ENCODE measurements around the gene SPECC1.

The SPECC1 gene

GRCh38 chr17:20077978-20078685 is 69.0 kb downstream of the SPECC1 start:
- Histone ChIP-seq H3F3A (ENCODE audit: insufficient read depth, low read length) (no peaks in the 10 kb centered on the region), H2AFZ (ENCODE audit: low read length) (no peak overlapping the region), H3K79me2 (ENCODE audit: insufficient read depth, low read length) (no peaks in the 10 kb centered on the region), H3K4me2 (ENCODE audit: low read length) (no peak overlapping the region), H3K4me1 (ENCODE audit: insufficient read depth, low read length, severe bottlenecking) (no peaks in the 10 kb centered on the region), H4K20me1 (ENCODE audit: insufficient read depth, low read length) (no peaks in the 10 kb centered on the region), H3K36me3 (ENCODE audit: insufficient read depth, low read length) (no peaks in the 10 kb centered on the region), H3K9me2 (ENCODE audit: low read depth, low read length) (no peaks in the 10 kb centered on the region), H3K27me3 (ENCODE audit: insufficient read depth, low read length) (no peaks in the 10 kb centered on the region), H3K9ac (ENCODE audit: low read length) (no peak overlapping the region), H3K9me3 (ENCODE audit: low read length) (no peaks in the 10 kb centered on the region), H3K4me3 (ENCODE audit: low read depth, low read length, poor library complexity, severe bottlenecking) (no peak overlapping the region), H3K27ac (ENCODE audit: low read depth, low read length, poor library complexity, severe bottlenecking) (no peak overlapping the region)
- no peak for TF ChIP-seq CTCF (IDR thresholded peaks at IDR 0.05; ENCODE audit: low read length)
- no peak for TF ChIP-seq EZH2 (IDR thresholded peaks at IDR 0.05; ENCODE audit: borderline replicate concordance, low read length)

GRCh38 chr17:20080513-20080912 is 71.4 kb downstream of the SPECC1 start:
- Histone ChIP-seq H3F3A (ENCODE audit: insufficient read depth, low read length) (no peaks in the 10 kb centered on the region), H3K27me3 (ENCODE audit: insufficient read depth, low read length) (no peaks in the 10 kb centered on the region)

GRCh38 chr17:20083156-20083859 is 74.1 kb downstream of the SPECC1 start:
- Histone ChIP-seq H3K4me2 (ENCODE audit: low read length) (no peak overlapping the region), H4K20me1 (ENCODE audit: insufficient read depth, low read length) (no peaks in the 10 kb centered on the region), H2AFZ (ENCODE audit: low read length) (no peak overlapping the region), H3K27ac (ENCODE audit: low read depth, low read length, poor library complexity, severe bottlenecking) (no peak overlapping the region), H3K4me3 (ENCODE audit: low read depth, low read length, poor library complexity, severe bottlenecking) (no peak overlapping the region), H3K36me3 (ENCODE audit: insufficient read depth, low read length) (no peaks in the 10 kb centered on the region), H3K79me2 (ENCODE audit: insufficient read depth, low read length) (no peaks in the 10 kb centered on the region), H3K9me3 (ENCODE audit: low read length) (no peaks in the 10 kb centered on the region), H3K4me1 (ENCODE audit: insufficient read depth, low read length, severe bottlenecking) (no peaks in the 10 kb centered on the region), H3K27me3 (ENCODE audit: insufficient read depth, low read length) (no peaks in the 10 kb centered on the region), H3K9me2 (ENCODE audit: low read depth, low read length) (no peaks in the 10 kb centered on the region), H3K9ac (ENCODE audit: low read length) (no peak overlapping the region), H3F3A (ENCODE audit: insufficient read depth, low read length) (no peaks in the 10 kb centered on the region)
- no peak for TF ChIP-seq CTCF (IDR thresholded peaks at IDR 0.05; ENCODE audit: low read length)
- no peak for TF ChIP-seq EZH2 (IDR thresholded peaks at IDR 0.05; ENCODE audit: borderline replicate concordance, low read length)

More at GRCh38 chr17:20080513-20080912, 71.4 kb downstream of the SPECC1 start:
- TF ChIP-seq CTCF (IDR thresholded peaks at IDR 0.05; ENCODE audit: low read length) (no peak), EZH2 (IDR thresholded peaks at IDR 0.05; ENCODE audit: borderline replicate concordance, low read length) (no peak)
- Histone ChIP-seq H3K4me3 (ENCODE audit: low read depth, low read length, poor library complexity, severe bottlenecking) (no peak overlapping the region), H4K20me1 (ENCODE audit: insufficient read depth, low read length) (no peaks in the 10 kb centered on the region), H3K4me1 (ENCODE audit: insufficient read depth, low read length, severe bottlenecking) (no peaks in the 10 kb centered on the region), H3K9me2 (ENCODE audit: low read depth, low read length) (no peaks in the 10 kb centered on the region), H3K79me2 (ENCODE audit: insufficient read depth, low read length) (no peaks in the 10 kb centered on the region), H2AFZ (ENCODE audit: low read length) (no peak overlapping the region), H3K9me3 (ENCODE audit: low read length) (no peaks in the 10 kb centered on the region), H3K36me3 (ENCODE audit: insufficient read depth, low read length) (no peaks in the 10 kb centered on the region), H3K4me2 (ENCODE audit: low read length) (no peak overlapping the region), H3K27ac (ENCODE audit: low read depth, low read length, poor library complexity, severe bottlenecking) (no peak overlapping the region), H3K9ac (ENCODE audit: low read length) (no peak overlapping the region)

All from OCI-LY1 (cell line).